Measurements from ENCODE around the gene MAEA.

Gene MAEA

DNA sequence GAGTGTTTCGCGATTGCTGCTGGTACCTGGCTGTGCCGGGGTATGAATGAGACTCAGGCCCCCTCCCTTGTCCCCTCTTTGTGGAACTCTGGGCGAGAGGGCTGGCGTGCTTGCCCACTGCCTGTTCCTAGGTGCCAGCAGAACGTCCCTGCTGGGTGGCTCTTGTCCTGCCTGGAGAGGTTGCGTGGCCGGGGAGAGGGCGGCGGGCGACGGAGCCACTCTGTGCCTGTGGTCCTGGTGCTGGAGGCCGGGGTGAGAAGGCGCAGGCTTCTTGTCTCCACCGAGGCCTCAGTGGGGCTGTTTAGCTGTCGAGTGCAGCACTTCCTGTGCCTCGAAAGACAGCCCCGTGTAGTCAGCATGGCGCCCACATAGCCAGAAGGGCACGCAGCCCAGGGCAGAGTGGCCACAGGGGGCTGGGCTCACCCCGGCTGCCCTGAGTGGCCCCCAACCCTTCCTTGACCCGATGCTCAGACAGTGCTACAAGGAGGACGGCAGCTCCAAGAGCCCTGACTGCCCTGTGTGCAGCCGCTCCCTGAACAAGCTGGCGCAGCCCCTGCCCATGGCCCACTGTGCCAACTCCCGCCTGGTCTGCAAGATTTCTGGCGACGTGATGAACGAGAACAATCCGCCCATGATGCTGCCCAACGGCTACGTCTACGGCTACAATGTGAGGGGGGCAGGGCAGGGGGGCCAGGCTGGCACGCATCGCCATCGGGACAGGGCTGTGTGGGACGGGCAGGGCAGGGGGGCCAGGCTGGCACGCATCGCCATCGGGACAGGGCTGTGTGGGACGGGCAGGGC, 48.5 kb downstream of the MAEA start:
- DNase-seq: no peak

DNA sequence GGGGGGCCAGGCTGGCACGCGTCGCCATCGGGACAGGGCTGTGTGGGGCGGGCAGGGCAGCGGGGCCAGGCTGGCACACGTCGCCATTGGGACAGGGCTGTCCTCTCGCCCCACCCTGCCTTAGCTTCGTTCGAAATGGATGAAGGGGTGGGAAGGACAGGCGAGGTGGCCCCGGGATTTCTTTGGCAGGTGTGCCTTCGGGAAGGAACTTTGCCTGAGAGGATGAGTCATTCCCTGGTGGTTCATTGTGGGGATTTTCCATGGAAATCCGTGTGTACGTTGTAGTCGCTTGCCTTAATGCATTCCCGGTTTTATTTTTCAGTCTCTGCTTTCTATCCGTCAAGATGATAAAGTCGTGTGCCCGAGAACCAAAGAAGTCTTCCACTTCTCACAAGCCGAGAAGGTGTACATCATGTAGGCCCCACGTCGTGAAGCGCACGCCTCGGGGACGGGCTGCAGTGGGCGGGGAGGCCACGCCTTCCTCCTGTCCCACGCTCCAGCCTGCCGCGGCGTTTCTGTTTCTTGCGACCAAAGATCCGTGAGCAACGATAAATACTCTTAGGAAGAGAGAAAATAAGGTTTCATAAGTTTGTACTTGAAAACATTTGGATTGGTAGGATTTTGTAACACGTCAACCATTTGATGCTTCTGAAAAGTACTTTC, 49.2 kb downstream of the MAEA start:
- no peak for DNase-seq

DNA sequence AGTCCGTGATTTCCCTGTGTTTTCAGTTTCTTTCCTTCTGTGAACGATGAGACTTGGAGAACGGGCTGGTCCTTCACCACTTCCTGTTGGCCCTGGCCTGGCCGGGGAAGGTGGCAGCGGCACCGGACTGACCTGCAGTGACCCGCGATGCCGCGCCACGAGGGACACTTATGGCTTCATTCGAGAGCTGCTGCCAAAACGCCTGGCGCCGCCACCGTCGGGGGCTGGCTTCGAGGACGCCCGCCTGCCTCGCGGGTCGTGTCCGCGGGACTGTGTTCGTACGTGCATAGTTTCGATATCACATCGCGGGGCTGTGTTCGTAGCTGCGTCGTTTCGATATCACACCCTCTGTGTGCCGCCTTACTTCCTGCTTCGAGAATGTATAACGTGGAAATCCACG, 49.8 kb downstream of the MAEA start:
- DNase-seq: no peak

DNA sequence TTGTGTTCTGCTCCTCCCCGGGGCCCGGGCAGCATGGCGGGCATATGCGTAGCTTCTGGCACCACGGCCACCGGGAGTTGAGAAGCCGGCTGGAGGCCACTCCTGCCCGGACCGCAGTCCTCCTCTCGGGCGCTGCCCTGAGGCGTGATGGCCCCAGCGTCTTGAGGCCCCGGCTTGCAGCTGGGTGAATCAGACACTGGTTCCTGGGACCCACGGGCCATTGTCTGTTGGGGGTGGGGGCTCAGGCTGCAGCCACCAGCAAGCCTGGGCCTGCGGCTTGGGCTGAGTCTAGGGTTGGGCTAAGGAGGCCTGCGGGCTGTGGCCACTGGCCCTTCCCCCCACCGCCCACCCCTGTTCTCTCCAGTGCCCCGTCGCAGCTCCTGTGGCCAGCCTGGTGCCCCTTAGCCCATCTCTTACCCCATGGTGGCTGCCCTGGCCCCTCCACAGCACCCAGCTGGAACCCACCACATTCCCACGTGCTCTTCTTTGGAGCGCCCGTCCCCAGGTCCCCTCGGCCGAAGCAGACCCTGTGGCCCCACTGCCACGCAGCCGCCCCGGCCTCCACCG, 50.6 kb downstream of the MAEA start:
- DNase-seq: no peak

DNA sequence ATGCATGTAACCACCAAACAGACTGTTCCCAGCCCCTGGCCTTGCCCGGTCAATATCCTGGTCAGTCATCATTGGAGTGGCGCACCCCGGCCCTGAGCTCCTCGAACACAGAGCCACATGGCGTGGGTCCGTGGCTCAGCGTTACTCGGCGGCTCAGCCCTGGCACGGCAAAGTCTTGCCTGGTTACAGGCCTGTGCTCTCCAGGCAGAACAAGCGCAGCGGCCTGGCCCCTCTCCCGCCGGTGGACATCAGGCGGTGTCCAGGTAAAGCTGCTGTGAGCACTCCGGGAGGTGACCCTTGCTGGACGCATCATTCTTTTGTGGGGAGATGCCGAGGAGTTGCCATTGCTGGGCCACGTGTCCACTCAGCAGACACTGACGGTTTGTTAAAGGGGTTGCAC, 51.2 kb downstream of the MAEA start:
- no peak for DNase-seq

DNA sequence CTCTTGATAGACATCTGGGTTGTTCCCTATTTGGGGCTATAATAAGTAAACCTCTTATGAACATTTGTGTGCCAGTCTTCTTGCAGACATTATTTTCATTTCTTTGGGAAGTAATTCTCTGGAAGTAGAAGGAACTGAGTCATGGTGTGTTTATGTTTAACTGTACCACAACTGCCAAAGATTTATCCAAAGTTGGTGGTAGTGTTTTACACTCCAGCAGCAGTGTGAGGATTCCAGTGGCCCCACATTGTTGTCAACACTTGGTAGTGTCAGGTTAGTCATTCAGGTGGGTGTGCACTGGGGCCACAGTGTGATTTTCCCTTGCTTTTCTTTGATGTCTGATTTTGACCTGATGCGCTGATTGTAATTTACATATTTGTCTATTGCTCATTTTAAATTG, 52.3 kb downstream of the MAEA start:
- no peak for DNase-seq

DNA sequence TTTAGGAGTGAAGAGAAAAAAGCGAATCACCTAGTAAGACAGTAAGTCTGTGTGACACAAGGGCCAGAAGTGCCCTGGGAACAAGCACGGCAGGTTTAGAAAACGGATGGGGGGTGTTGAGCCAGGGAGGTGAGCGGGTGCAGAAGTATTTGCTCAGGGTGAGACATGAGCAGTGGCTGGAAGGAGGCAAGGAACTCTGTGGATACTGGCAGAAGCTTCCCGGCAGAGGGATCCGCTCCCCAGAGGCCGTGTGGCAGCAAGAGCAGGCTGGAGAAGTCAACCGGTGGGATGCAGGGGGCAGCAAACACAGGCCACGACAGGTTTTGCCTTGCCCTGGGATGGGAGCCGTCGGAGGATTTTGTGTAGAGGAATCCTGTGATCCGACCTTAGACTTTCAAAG, 55.0 kb downstream of the MAEA start:
- DNase-seq: no peak

DNA sequence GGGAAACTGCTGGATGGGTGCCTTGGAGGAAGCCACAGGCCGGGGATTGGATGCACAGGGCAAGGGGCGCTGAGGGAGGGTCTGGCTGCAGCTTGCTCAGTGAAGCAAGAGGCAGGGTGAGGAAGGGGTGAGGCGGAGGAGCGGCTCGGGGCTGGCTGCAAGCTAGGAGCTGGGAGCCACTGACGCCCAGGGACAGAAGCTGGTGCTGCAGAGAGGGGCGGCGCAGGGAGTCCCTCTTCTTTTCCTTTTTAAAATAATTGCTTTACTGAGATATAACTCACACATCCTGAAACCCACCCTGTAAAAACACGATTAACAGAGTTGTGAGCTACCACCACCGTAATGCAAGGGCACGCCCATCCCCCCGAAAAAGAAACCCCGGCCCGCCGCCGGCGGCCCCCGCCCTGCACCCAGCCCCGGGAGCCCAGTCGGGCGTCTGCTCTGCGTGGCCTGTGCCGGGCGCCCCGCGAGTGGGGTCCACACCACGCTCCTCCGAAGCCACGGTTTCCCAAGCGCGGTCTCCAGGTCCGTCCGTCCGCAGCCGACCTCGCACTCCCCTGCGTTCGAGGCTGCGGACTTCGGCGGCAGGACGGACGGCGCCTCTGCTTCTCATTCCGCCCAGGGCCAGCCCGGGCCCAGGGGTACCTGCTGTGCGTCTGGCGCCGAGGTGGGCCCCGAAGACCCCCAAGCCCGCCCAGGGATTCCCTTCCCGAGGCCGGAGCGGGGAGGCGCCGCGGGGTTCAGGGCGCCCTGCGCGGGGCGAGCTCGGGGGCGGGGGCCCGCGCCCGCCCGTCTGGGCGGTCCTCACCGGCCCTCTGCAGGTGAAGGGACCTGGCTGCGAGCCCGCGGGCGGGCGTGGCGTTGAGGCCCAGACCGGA, 56.5 kb downstream of the MAEA start:
- DNase-seq: peak; percentile 78

DNA sequence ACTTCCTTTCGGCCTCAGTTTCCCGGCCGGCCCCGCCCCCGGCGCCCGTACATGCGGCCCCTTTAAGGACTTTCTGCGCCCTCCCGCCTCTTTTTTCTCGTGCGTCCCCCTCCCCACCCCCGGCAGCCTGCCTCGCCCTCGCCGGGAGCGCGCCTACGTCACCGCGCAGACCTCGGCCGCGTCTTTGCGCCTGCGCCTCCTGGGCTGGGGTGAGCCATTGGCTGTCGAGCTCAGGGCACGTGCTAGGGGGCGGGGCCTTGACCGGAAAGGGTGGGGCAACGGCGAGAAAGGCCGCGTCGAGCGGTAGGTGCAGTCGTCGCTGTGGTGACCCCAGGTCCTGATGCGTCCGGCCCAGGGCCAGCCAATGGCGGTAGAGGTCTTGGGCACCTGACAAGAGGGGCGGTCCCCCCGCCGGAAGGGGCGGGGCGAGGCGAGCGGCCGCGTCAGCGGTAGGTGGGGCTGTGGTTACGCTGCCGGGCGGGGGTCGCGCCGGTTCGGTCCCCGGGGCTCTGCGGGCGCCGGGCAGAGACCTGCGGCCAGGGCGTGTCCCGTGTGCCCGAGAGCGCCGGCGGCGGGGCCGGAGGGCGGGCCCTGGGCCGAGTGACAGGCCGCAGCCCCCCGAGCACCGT, 57.2 kb downstream of the MAEA start, which contains the start of gene UVSSA:
Gene UVSSA (plus strand): TSS at position 428 of the 629 bp plus-strand sequence. CDS start 884 bp downstream, outside the sequence.
- peak; percentile 100 for DNase-seq

DNA sequence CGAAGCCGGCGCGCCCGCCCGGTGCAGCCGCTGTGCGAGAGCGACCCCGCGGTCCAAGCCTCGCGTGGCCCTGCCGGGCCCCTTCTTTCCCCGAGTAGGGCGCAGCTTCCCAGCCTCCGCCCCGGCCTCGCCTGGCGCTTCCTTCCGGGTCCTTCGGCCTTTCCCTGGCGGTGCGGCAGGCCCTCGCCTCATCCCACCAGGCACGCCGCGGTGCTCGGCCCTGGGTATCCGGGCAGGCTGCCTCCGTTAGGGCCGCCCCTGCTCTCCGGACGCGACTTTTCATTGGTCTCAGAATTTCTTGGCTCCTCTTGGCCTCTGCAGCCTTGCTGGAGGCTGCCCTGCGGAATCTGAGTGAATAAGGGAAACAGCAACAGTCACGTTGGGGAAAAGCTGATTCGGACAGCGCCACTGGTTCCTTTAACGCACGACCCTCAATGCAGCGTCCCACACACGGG, 57.7 kb downstream of the MAEA start:
- peak; percentile 83 for DNase-seq

DNA sequence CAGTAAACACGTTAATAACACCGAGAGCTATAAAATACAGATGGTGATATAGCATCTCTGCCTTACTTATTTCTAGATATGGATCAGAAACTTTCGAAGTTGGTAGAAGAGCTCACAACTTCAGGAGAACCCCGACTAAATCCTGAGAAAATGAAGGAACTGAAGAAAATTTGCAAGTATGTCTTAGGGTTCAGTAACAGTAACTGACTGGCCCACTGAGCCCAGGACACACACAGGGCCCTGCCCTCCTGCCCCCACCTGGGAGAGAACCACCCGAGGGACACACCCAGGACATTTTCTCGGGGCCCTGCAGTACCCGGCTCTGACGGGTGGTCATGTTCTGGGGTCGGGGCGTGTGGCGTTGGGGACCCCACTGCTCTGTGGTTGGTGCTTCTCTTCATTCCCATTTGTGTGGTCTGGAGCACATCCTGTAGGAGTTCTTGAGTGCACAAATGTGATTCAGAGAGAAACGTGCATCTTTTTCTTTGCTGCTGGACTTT, 58.4 kb downstream of the MAEA start:
- DNase-seq: no peak

DNA sequence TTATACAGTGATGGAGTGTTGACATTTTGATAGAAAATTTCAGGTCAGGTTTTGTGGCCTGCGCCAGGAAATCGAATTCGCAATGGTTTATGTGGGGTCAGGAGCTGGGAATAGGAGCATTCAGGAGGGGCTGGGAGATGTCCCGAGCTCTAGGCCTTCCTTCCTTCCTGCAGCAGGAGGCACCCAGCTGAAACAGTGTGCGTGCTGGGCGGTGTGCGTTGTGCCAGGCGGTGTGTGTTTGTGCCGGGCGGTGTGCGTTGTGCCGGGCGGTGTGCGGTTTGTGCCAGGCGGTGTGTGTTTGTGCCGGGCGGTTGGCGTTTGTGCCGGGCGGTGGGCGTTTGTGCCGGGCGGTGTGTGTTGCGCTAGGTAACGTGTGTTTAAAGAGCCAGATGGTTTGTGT, 59.1 kb downstream of the MAEA start:
- no peak for DNase-seq

DNA sequence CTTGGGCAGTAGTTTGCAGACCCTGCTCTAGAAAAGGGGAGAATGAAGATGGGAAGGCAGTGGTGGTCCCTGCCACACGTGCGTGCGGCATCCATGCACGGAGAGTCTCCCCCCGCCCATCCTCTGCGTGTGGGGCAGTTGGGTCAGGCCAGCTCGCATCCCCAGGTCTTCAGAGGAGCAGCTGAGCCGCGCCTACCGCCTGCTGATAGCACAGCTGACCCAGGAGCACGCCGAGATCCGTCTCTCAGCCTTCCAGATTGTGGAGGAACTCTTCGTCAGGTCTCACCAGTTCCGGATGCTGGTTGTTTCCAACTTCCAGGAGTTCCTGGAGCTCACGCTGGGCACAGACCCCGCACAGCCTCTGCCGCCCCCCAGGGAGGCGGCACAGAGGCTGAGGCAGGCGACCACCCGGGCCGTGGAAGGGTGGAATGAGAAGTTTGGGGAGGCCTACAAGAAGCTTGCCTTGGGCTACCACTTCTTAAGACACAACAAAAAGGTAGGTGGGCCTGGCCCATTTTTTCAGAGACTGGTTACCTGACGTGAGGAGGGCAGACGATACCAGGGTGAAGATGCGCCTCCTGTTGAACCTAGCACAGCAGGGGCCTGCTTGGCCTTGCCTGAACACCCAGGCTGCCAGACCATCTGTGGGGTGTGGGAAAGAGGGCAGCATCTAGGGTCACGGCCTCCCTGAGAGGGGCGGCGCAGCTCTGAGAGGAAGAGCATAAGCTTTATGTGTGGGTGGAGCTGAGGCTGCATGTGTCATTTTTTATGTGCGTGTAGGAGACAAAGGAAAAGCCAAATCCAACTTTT, 59.9 kb downstream of the MAEA start:
- no peak for DNase-seq

DNA sequence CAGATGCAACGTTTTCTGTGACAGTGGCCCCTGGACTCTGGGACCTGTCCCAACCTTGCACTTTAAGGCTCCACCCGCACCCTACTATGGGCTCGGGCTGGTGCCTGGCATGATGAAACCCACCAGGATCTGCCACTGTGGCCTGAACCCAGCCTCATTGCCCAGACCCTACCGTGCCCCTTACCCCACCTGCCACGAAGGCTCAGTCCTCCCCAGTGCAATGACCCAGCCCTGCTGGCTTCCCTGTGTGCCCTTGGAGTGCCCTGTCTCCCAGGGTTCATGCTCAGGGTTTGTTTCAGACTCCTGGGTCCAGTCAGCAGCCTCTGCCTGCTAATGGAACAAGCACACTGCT, 60.5 kb downstream of the MAEA start:
- DNase-seq: no peak

DNA sequence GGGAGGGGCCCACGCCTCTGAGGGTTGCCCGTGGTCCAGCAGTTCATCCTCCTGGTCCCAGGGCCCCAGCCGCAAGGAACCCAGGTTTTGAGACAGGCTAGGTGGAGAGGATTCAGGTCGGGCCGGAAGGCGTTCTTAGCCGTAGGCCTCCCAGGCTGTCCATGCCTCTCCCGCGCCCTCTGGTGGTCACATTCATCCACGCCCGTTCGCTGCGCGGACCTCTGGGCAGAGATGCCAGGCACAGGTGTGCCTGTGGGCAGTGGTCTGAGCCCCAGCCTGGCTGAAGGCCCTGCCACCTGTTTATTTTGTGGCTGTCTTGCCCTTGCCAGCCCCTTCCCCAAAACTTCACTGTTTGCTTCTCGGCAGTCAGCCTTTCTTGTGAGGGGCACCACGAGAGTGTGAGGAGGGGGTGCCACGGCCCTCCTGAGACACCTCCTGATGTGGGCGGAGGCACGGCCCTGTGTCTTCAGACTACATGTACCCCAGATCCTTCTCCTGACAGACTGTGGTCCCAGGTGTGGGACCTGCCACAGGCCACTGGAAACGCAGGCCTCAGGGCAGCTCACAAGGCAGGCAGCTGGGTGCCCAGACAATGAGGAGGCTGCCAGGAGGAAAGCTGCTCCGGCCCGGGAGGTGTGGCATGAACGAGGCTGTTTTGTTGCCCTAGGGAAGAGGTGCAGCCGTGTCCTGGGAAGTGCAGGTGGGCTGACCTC, 62.3 kb downstream of the MAEA start:
- DNase-seq: peak; percentile 98

DNA sequence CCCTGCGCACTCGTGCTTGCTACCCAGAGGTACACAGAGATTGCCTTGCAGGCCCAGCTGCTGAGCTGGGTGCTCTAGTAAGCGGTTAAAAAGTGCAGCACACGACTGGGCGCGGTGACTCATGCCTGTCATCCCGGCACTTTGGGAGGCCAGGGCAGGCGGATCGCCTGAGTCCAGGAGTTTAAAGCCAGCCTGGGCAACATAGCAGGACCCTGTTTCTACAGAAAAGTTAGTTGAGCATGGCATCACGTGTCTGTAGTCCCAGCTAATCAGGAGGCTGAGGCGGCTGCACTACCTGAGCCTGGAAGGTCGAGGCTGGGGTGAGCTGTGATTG, 62.8 kb downstream of the MAEA start:
- DNase-seq: no peak

DNA sequence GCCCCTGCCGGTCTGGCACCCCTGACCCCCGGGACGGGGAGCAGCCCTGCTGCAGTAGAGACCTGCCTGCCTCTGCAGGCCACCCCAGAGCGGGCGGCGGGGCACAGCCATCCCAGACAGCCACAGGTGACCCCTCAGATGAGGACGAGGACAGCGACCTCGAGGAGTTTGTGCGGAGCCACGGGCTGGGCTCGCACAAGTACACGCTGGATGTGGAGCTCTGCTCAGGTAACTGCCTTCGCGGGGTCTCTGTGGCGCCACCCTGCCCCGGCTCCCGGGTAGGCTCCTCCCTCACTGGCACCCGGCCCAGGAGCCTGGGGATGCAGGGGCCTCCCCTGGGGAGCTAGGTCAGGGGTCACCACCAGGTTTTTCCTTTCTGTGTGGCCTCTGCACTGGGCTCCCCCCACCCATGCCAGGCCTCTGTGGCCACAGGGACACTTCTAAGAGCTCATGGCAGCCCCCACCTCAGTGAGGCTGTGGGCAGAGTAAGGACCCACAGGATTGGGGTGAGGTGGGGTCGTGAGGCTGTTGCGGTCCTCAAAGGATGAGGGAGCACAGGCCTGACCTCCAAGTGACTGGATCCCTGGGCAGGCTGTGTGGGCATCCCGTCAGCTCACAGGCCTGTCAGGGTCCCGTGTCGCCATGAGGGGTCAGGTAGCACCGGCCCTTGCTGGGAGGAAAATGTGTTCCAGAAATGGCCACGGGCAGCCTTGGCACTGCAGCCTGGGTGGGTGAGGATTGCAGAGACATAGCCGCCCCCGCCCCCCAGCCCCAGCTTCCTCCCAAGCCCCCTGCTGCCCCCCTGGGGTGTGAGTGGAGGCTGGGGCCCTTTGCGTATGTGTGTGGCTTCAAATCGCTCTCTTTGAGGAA, 63.7 kb downstream of the MAEA start:
- no peak for DNase-seq

DNA sequence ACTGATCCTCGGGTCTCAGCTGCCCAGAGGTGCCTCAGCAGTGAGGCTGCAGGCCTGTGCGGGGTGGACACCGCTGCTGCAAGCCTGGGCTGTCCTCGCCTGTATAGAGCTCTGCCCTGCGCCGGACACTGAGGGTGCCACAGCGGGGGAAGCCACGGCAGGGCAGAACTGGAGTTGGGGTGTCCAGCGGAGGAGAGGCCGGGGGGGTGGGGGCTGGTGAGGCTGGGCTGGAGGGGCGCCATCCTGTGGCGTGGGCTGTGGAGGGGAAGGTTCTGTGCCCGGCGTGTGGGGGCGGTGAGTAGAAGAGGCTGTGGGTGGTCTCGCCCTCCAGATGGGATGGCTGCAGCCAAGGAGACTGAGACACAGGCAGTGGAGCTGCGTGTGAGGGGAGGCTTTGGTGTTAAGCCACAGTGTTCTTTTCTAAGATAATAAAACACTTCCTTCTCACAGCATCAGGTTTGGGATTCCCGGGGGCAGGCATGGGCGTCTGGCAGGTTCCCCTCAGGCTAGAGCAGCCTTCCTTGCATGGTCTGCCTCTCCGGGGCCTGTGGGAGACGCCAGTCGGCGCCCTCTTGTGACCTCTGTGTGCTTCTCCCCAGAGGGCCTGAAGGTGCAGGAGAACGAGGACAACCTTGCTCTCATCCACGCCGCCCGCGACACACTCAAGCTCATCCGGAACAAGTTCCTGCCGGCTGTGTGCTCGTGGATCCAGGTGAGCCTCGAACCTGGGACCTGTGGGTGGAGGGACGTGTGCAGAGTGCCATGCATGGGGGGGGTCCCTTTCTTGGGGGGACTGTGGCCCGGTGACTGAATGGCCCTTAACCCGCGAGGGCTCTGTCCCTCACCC, 64.7 kb downstream of the MAEA start:
- no peak for DNase-seq

DNA sequence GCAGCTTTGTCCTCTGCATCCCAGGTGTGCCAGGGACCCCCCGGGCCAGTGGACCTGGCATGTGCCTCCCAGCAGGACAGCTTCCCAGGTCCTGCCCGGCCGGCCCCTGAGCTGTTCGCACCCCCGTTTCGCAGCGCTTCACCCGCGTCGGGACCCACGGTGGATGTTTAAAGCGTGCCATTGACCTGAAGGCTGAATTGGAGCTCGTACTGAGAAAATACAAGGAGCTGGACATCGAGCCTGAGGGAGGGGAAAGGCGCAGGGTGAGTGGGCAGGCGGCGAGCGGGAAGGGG, 65.2 kb downstream of the MAEA start:
- no peak for DNase-seq
